ENCODE results near the gene BAHCC1. TPM values are rescaled to one million over a fixed set of nuclear protein-coding genes. Genes with fewer than 3 reads are reported as not detected.

The BAHCC1 gene
- total RNA-seq, 2 donors from 2014 or later = 12.5 to 26.3 TPM

GRCh38 chr17:81409190-81409935 is 14.1 kb downstream of the BAHCC1 start:
- no peak overlapping the region for H3K27ac ChIP-seq
- intact Hi-C loops (cut with DNase I) = no loop called here
- no peaks in the 10 kb centered on the region for H3K27me3 ChIP-seq
- no peaks in the 10 kb centered on the region for H3K36me3 ChIP-seq
- no peak for DNase-seq
- H3K4me1 ChIP-seq = peaks cover 13% of the 10 kb centered on the region
- H3K9me3 ChIP-seq = no peaks in the 10 kb centered on the region
- no peak for TF ChIP-seq CTCF (IDR thresholded peaks at IDR 0.05)
- H3K9ac ChIP-seq (ENCODE audit: low read depth in 2 of 2, low read length in 2 of 2) = no peak overlapping the region
- H3K4me3 ChIP-seq = no peak overlapping the region

- H3K9ac ChIP-seq (ENCODE audit: low read depth in 2 of 2, low read length in 2 of 2) = no peak overlapping the region
- no peak for TF ChIP-seq CTCF (IDR thresholded peaks at IDR 0.05)
- DNase-seq = no peak
- no peak overlapping the region for H3K27ac ChIP-seq
- peaks cover 8% of the 10 kb centered on the region for H3K4me1 ChIP-seq
- H3K36me3 ChIP-seq = no peaks in the 10 kb centered on the region
- intact Hi-C loops (cut with DNase I) = no loop called here
- no peaks in the 10 kb centered on the region for H3K27me3 ChIP-seq
- no peaks in the 10 kb centered on the region for H3K9me3 ChIP-seq
- no peak overlapping the region for H3K4me3 ChIP-seq
Measured at GRCh38 chr17:81410852-81411251, 15.6 kb downstream of the BAHCC1 start.

- Histone ChIP-seq H3K36me3 (no peaks in the 10 kb centered on the region), H3K27ac (no peak overlapping the region), H3K4me1 (peaks cover 4% of the 10 kb centered on the region), H3K9ac (ENCODE audit: low read depth in 2 of 2, low read length in 2 of 2) (no peak overlapping the region), H3K27me3 (no peaks in the 10 kb centered on the region), H3K9me3 (no peaks in the 10 kb centered on the region), H3K4me3 (no peak overlapping the region)
- intact Hi-C loops (cut with DNase I) = no loop called here
- DNase-seq = no peak
- TF ChIP-seq CTCF (IDR thresholded peaks at IDR 0.05) = no peak
Measured at GRCh38 chr17:81411305-81411704, 16.0 kb downstream of the BAHCC1 start.

GRCh38 chr17:81412490-81413093 is 17.3 kb downstream of the BAHCC1 start:
- no peaks in the 10 kb centered on the region for H3K36me3 ChIP-seq
- no peak overlapping the region for H3K9ac ChIP-seq (ENCODE audit: low read depth in 2 of 2, low read length in 2 of 2)
- intact Hi-C loops (cut with DNase I) = no loop called here
- DNase-seq = no peak
- H3K9me3 ChIP-seq = no peaks in the 10 kb centered on the region
- H3K4me1 ChIP-seq = no peaks in the 10 kb centered on the region
- H3K4me3 ChIP-seq = no peak overlapping the region
- no peaks in the 10 kb centered on the region for H3K27me3 ChIP-seq
- no peak overlapping the region for H3K27ac ChIP-seq
- TF ChIP-seq CTCF (IDR thresholded peaks at IDR 0.05) = no peak

GRCh38 chr17:81413497-81414135 is 18.4 kb downstream of the BAHCC1 start:
- Histone ChIP-seq H3K36me3 (no peaks in the 10 kb centered on the region), H3K4me3 (no peak overlapping the region), H3K27ac (no peak overlapping the region), H3K27me3 (no peaks in the 10 kb centered on the region), H3K4me1 (no peaks in the 10 kb centered on the region), H3K9ac (ENCODE audit: low read depth in 2 of 2, low read length in 2 of 2) (no peak overlapping the region), H3K9me3 (no peaks in the 10 kb centered on the region)
- no peak for DNase-seq
- intact Hi-C loops (cut with DNase I) = no loop called here
- TF ChIP-seq CTCF (IDR thresholded peaks at IDR 0.05) = no peak

All from colonic mucosa (tissue), 4 donors.